H1 (cell line): ENCODE measurements around the gene SERPINF2. TPM values are rescaled to one million over a fixed set of nuclear protein-coding genes. Genes with fewer than 3 reads are reported as not detected.

Source experiments
- CTBP2 ChIP-seq: IDR thresholded peaks from 2 replicates; pipeline ENCODE4 v1.7.0; 2011; ENCODE audit warnings: borderline replicate concordance, mild to moderate bottlenecking, moderate library complexity, mixed read lengths, low read length; ENCODE audit not compliant: insufficient read depth, insufficient read length
- GABPA ChIP-seq: IDR thresholded peaks from 2 replicates; pipeline ENCODE4 v1.6.1; 2011; ENCODE audit warnings: mild to moderate bottlenecking, low read length, moderate library complexity, borderline replicate concordance; ENCODE audit not compliant: insufficient read depth
- MAFK ChIP-seq: IDR thresholded peaks from 2 replicates; pipeline ENCODE4 v1.6.1; 2012; ENCODE audit warnings: low read depth, mild to moderate bottlenecking, improper control_type of control experiment, low read length
- NRF1 ChIP-seq: IDR thresholded peaks from 2 replicates; pipeline ENCODE4 v1.6.1; 2011; ENCODE audit warnings: mild to moderate bottlenecking, low read depth, low read length, improper control_type of control experiment
- RBBP5 ChIP-seq: IDR thresholded peaks from 2 replicates; pipeline ENCODE4 v1.7.1; 2012; ENCODE audit warnings: low read depth, mild to moderate bottlenecking, inconsistent platforms, low read length, moderate library complexity, borderline replicate concordance
- RNF2 ChIP-seq: fragments of 200-900, 300-1000 bp; sonication (generic); IDR thresholded peaks from 2 replicates; pipeline ENCODE4 v1.7.1; 2016; ENCODE audit warnings: borderline replicate concordance, low read depth, mild to moderate bottlenecking, antibody characterized with exemption, low read length; ENCODE audit not compliant: poor library complexity, severe bottlenecking; ENCODE audit errors: missing control alignments
- polyA plus RNA-seq, 7 experiments: library from polyadenylated mRNA; depleted of rRNA in 3 of 7; stranded (reverse) in 5 of 7; unstranded in 2 of 7; fragments of >200 nt in 5 of 7; fragments of 200-250 nt in 2 of 7; gene quantifications; 1 replicate in 5 of 7; 2 replicates in 1 of 7; 4 replicates in 1 of 7; pipeline versions ENCODE4 v1.2.1 to v1.2.3, GENCODE V29; 2011 to 2013; ENCODE audit warnings: missing spikeins in 2 of 7, mixed read lengths in 2 of 7
- total RNA-seq: library from RNA; stranded (reverse); fragmentation: NEBNext Ultra II Directional; extraction: Animal tissue kit (Norgen Biotek cat#: 25700); gene quantifications from 2 replicates; pipeline ENCODE4 v1.2.1, GENCODE V29; 2021
- TF ChIP-seq, protein P1 (sequence below): fragments of 300-600 bp; sonication (generic); IDR thresholded peaks from 2 replicates; pipeline ENCODE4 v1.7.1; 2012; ENCODE audit warnings: low read length, moderate library complexity, mild to moderate bottlenecking, inconsistent platforms; ENCODE audit not compliant: insufficient replicate concordance
- TF ChIP-seq, protein P2 (sequence below): IDR thresholded peaks from 2 replicates; pipeline ENCODE4 v1.6.1; 2012; ENCODE audit warnings: inconsistent platforms

The SERPINF2 gene
- total and polyA plus RNA-seq, 2 of the 8 experiments (the other 6 are each of a cell fraction or from before 2014, with no cell fraction given), result 1.8 to 3.2 TPM

DNA sequence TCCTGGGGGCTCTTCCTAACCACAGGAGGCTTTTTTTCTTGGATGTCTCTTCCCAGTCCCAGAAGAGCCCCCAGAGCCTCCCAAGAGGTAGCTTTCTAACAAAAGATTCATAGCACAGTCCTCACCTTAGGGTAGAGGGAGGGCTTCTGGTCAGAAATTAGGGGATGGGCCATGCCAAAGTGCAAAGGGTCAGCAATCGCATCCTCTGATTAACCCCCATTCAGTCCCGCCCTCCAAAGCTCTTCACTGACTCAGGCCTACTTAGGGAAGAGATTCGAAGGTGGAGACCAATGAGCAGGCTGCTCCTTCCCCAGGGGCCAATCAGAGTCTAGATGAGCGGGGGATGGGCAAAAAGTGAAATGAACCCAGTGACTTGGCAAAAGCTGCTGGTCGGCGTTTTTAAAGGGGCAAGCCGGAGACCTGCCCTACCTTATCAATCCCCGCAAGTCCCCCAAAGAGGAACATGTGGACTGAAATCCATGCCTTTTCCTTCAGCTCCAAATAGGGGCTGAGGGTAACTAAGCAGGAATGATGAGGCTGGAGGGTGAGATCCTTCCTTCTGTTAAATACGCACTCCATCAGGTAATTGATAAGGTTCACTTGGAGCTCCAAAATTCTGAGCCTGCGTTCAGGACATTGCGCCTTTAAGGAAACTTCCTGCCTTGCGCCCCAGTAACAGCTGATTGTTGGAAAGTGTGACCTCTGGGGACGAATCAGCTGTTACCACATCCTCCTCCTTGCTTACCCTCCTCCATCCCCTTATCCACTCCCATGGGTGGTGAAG, 25.6 kb upstream of the SERPINF2 start (continued):
- TF ChIP-seq, protein P1, sequence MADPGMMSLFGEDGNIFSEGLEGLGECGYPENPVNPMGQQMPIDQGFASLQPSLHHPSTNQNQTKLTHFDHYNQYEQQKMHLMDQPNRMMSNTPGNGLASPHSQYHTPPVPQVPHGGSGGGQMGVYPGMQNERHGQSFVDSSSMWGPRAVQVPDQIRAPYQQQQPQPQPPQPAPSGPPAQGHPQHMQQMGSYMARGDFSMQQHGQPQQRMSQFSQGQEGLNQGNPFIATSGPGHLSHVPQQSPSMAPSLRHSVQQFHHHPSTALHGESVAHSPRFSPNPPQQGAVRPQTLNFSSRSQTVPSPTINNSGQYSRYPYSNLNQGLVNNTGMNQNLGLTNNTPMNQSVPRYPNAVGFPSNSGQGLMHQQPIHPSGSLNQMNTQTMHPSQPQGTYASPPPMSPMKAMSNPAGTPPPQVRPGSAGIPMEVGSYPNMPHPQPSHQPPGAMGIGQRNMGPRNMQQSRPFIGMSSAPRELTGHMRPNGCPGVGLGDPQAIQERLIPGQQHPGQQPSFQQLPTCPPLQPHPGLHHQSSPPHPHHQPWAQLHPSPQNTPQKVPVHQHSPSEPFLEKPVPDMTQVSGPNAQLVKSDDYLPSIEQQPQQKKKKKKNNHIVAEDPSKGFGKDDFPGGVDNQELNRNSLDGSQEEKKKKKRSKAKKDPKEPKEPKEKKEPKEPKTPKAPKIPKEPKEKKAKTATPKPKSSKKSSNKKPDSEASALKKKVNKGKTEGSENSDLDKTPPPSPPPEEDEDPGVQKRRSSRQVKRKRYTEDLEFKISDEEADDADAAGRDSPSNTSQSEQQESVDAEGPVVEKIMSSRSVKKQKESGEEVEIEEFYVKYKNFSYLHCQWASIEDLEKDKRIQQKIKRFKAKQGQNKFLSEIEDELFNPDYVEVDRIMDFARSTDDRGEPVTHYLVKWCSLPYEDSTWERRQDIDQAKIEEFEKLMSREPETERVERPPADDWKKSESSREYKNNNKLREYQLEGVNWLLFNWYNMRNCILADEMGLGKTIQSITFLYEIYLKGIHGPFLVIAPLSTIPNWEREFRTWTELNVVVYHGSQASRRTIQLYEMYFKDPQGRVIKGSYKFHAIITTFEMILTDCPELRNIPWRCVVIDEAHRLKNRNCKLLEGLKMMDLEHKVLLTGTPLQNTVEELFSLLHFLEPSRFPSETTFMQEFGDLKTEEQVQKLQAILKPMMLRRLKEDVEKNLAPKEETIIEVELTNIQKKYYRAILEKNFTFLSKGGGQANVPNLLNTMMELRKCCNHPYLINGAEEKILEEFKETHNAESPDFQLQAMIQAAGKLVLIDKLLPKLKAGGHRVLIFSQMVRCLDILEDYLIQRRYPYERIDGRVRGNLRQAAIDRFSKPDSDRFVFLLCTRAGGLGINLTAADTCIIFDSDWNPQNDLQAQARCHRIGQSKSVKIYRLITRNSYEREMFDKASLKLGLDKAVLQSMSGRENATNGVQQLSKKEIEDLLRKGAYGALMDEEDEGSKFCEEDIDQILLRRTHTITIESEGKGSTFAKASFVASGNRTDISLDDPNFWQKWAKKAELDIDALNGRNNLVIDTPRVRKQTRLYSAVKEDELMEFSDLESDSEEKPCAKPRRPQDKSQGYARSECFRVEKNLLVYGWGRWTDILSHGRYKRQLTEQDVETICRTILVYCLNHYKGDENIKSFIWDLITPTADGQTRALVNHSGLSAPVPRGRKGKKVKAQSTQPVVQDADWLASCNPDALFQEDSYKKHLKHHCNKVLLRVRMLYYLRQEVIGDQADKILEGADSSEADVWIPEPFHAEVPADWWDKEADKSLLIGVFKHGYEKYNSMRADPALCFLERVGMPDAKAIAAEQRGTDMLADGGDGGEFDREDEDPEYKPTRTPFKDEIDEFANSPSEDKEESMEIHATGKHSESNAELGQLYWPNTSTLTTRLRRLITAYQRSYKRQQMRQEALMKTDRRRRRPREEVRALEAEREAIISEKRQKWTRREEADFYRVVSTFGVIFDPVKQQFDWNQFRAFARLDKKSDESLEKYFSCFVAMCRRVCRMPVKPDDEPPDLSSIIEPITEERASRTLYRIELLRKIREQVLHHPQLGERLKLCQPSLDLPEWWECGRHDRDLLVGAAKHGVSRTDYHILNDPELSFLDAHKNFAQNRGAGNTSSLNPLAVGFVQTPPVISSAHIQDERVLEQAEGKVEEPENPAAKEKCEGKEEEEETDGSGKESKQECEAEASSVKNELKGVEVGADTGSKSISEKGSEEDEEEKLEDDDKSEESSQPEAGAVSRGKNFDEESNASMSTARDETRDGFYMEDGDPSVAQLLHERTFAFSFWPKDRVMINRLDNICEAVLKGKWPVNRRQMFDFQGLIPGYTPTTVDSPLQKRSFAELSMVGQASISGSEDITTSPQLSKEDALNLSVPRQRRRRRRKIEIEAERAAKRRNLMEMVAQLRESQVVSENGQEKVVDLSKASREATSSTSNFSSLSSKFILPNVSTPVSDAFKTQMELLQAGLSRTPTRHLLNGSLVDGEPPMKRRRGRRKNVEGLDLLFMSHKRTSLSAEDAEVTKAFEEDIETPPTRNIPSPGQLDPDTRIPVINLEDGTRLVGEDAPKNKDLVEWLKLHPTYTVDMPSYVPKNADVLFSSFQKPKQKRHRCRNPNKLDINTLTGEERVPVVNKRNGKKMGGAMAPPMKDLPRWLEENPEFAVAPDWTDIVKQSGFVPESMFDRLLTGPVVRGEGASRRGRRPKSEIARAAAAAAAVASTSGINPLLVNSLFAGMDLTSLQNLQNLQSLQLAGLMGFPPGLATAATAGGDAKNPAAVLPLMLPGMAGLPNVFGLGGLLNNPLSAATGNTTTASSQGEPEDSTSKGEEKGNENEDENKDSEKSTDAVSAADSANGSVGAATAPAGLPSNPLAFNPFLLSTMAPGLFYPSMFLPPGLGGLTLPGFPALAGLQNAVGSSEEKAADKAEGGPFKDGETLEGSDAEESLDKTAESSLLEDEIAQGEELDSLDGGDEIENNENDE, result no peak
- TF ChIP-seq CTBP2, result no peak
- TF ChIP-seq RBBP5, result 0 out of 2 replicates have a peak, but pooled peaks have one; percentile 52
- TF ChIP-seq RNF2, result no peak
- TF ChIP-seq MAFK, result peak; percentile 98
- no peak for TF ChIP-seq NRF1
- TF ChIP-seq GABPA, result no peak
- TF ChIP-seq, protein P2, sequence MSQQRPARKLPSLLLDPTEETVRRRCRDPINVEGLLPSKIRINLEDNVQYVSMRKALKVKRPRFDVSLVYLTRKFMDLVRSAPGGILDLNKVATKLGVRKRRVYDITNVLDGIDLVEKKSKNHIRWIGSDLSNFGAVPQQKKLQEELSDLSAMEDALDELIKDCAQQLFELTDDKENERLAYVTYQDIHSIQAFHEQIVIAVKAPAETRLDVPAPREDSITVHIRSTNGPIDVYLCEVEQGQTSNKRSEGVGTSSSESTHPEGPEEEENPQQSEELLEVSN, result peak; percentile 54
